Measurements from ENCODE around the gene P2RX7.
"Not testable (repeated sequence)": the region's sequence is repeated elsewhere in the genome, so short reads cannot be mapped to it uniquely, and the experiment has no call there.

Gene P2RX7

DNA sequence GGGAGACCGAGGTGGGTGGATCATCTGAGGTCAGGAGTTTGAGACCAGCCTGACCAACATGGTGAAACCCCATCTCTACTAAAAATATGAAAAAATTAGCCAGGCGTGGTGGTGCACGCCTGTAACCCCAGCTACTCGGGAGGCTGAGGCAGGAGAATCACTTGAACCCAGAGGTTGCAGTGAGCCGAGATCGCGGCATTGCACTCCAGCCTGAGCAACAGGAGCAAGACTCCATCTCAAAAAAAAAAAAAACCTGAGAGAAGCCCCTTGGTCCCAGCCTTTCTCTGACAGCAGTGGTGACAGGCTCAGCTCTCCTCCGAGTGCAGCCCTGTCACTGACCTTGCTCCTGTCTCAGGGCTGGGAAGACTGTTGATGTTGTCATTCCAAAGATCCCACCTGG, 94.2 kb downstream of the P2RX7 start:
- not testable (repeated sequence) for DNase-seq (ENCODE audit: extremely low read depth in 1 of 2, low read depth in 1 of 2)

DNA sequence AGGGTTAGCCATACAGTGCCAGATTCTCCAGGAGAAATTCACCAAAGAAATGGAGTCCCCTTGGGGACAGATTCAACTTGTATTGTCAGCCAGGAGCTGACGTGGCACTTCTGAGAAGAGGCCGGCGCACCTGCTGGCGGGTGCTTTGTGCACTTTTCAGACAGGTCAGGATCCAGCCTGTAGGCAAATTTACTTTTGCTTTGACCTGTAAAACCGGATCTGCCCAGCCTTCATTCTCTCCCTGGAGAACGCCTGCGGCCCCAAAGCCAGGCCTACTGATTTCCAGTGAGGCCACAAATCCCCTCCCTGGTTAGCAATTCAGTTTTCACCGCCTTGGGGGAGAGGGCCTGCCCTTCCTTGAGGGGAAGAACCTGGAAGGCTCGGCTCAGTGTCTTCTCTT, 94.6 kb downstream of the P2RX7 start:
- DNase-seq (ENCODE audit: extremely low read depth in 1 of 2, low read depth in 1 of 2), result no peak

DNA sequence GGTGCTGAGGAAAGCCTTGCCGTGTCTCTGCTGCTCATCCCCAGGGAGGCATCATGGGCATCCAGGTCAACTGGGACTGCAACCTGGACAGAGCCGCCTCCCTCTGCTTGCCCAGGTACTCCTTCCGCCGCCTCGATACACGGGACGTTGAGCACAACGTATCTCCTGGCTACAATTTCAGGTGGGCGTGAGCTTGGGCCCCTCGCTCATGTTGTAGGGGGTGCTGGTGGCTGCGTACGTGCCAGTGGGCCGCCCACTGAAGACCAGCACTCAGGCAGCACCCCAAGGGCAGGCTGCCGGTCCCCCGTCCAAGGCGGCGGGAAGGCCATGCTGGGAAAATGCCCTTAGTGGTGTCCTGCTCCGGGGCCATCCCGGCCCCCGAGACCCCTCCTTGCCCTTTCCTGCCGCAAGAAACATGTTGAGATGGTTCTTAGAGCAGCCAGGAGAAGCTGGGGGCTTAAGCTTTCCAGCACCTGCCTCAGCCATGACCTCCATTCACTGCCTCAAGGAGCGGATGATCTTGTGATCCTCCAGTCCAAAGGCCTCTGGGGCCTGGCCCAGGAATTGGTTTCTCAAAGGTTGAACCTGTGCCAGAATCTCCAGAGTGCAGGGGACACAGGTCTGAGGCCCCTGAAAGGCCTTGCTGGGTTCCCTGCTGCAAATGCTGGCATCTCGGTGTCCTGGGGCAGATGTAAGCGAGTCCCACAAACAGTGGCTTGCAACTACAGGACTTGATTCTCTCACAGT, 96.4 kb downstream of the P2RX7 start:
- DNase-seq (ENCODE audit: extremely low read depth in 1 of 2, low read depth in 1 of 2), result no peak

GRCh38 chr12:121229826-121230537, 97.3 kb downstream of the P2RX7 start:
- DNase-seq (ENCODE audit: extremely low read depth in 1 of 2, low read depth in 1 of 2), result peak in 1 of 2 donors; percentile 32

- no peak for DNase-seq (ENCODE audit: extremely low read depth in 1 of 2, low read depth in 1 of 2)
Observed at GRCh38 chr12:121230538-121230907, 97.8 kb downstream of the P2RX7 start.

DNA sequence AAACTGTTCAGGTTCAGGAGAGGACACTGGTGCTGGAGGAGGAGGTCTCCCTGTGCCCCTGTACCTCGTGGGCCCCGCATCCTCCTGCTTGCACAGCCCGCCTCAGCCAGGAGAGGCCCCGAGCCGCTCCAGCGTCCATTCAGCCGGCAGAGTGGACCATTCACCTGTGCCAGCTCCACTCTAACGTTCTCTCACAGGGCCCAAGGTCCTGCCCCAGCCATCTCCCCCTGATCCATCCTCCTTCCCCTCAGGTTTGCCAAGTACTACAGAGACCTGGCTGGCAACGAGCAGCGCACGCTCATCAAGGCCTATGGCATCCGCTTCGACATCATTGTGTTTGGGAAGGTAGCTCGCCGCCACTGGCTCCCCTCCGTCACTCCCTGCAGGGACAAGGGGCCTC, 99.5 kb downstream of the P2RX7 start:
- DNase-seq (ENCODE audit: extremely low read depth in 1 of 2, low read depth in 1 of 2), result no peak

DNA sequence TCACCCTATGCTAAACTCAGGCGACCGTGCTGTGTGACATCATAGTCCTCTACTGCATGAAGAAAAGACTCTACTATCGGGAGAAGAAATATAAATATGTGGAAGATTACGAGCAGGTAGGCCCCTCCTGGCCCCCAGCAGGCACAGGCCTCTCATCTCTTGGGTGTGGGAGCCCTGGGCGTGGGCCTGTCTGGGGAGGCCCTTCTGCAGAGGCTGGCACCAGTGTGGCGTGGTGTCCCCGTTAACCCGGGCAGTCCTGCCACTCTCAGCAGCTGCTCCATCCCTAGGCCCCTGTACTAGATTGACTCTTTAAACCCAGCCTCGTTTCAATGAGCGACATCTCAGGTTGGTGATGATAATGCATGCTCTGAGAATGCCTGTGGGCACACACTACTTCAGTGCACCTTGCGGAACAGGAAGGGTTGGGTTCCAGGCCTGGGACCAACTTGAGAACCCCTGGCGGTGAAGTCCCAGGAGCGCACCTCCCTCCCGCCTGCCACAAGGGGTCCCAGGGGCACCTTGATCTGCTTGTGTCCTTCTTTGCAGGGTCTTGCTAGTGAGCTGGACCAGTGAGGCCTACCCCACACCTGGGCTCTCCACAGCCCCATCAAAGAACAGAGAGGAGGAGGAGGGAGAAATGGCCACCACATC, 100.4 kb downstream of the P2RX7 start:
- no peak for DNase-seq (ENCODE audit: extremely low read depth in 1 of 2, low read depth in 1 of 2)

GRCh38 chr12:121233628-121234020, 100.9 kb downstream of the P2RX7 start:
- DNase-seq (ENCODE audit: extremely low read depth in 1 of 2, low read depth in 1 of 2), result no peak

GRCh38 chr12:121236776-121237175, 104.1 kb downstream of the P2RX7 start:
- DNase-seq (ENCODE audit: extremely low read depth in 1 of 2, low read depth in 1 of 2), result no peak

GRCh38 chr12:121237415-121237814, 104.7 kb downstream of the P2RX7 start:
- no peak for DNase-seq (ENCODE audit: extremely low read depth in 1 of 2, low read depth in 1 of 2)

Measured in activated CD8-positive, alpha-beta memory T cell treated with anti-CD3 and anti-CD28 coated beads for 1 hour (primary cell).